Activated T-cell treated with anti-CD3 and anti-CD28 coated beads, Interleukin-2, amount 50 U/mL, for 4 hours (primary cell): ENCODE measurements around the gene MAF. TPM values are rescaled to one million over a fixed set of nuclear protein-coding genes. Genes with fewer than 3 reads are reported as not detected.

ENCODE experiments used
- ATAC-seq, 2 donors: fragments of 200-7000 bp; cut with Tn5 transposase; one replicate each; pipeline ENCODE4 v1.10.0; 2021
- DNase-seq: peaks from one replicate; pipeline ENCODE4 v3.0.0-alpha.2; 2020
- H3K27me3 Mint-ChIP-seq: one replicate; pipeline ENCODE4 v1.8.0; 2021; ENCODE audit warnings: low read depth, mixed read lengths
- H3K36me3 Mint-ChIP-seq: one replicate; pipeline ENCODE4 v1.8.0; 2022; ENCODE audit warnings: mixed read lengths; ENCODE audit not compliant: insufficient read depth
- H3K4me1 Mint-ChIP-seq: one replicate; pipeline ENCODE4 v1.8.0; 2021; ENCODE audit warnings: low read depth, mixed read lengths
- H3K4me3 Mint-ChIP-seq: one replicate; pipeline ENCODE4 v1.8.0; 2021; ENCODE audit warnings: mild to moderate bottlenecking, moderate library complexity, mixed read lengths
- H3K9me3 Mint-ChIP-seq: one replicate; pipeline ENCODE4 v1.8.0; 2021; ENCODE audit warnings: mixed read lengths
- total RNA-seq, 3 donors: library from RNA; stranded (reverse); gene quantifications; one replicate each; pipeline ENCODE4 v1.2.1, GENCODE V29; 2021

MAF gene
- total RNA-seq, 3 donors from 2014 or later: 71.5 to 148 (median 141) TPM

DNA sequence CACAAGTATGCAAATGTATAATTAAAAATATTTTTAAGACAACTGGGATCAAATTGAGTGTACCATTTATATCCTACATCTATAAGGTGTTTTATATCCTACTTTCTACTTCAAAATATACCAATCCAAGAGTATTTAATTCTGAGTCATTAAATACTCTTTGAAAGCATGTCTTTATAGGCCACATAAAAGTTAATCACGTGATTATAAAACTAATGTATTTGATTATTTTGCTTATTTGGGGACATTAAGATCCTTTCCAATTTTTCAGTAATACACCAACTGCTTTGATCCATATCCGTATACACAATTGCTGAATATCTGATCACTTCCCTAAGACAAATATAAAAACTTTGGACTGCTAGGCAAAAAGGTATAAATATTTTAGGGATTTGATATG is 26.6 kb upstream of the MAF start:
- H3K4me1 Mint-ChIP-seq: peaks cover 12% of the 10 kb centered on the region
- H3K27me3 Mint-ChIP-seq: peaks cover 7% of the 10 kb centered on the region

DNA sequence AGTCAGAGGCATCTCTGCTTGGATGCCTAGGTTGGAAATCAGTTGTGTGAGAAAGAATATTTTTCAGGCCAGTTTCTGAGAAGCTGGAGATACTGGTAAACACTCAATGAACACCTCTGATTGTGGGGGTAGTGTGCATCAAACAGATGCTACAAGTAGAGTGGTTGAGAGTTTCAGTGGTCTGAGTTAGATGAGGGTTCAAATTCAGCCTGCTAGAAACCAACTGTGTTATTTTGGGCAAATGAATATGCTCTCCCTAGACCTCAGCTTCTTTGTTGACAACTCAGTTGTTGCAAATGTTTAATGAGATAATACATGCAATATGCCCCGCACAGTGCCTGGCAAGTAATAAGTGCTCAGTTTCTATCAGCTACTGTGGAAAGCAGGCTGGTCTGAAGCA is 25.2 kb upstream of the MAF start:
- Mint-ChIP-seq H3K4me1 (peaks cover 11% of the 10 kb centered on the region), H3K9me3 (peaks cover 4% of the 10 kb centered on the region)

More for the DNA sequence above, 26.6 kb upstream of the MAF start:
- H3K9me3 Mint-ChIP-seq: no peaks in the 10 kb centered on the region
- no peaks in the 10 kb centered on the region for H3K36me3 Mint-ChIP-seq
- no peak for ATAC-seq
- DNase-seq: no peak
- H3K4me3 Mint-ChIP-seq: no peak overlapping the region

DNA sequence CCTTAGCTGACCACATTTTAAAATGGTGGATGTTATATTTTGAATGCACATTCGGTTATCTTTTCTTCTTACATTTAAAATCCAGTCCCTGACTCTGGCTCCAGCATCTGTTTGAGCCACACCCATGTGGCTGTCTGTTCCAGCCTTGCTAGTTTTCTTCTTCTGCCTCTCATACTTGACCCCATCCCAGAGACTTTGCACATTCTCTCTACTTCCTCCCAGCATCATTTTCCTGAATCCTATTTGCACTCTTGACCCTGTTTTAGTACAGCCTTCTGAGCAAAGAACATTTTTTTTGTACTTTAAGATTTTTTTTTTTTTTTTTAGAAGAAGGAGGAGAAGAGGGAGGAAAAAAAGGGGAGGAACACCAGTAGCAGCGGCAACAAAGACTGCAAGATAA is 23.3 kb upstream of the MAF start:
- peaks cover 4% of the 10 kb centered on the region for H3K9me3 Mint-ChIP-seq
- H3K36me3 Mint-ChIP-seq: no peaks in the 10 kb centered on the region
- H3K27me3 Mint-ChIP-seq: peaks cover 7% of the 10 kb centered on the region
- DNase-seq (no peak), ATAC-seq (no peak)
- peaks cover 24% of the 10 kb centered on the region for H3K4me1 Mint-ChIP-seq
- H3K4me3 Mint-ChIP-seq: no peak overlapping the region

More for the DNA sequence above, 25.2 kb upstream of the MAF start:
- H3K27me3 Mint-ChIP-seq: peaks cover 7% of the 10 kb centered on the region
- ATAC-seq (no peak), DNase-seq (no peak)
- no peaks in the 10 kb centered on the region for H3K36me3 Mint-ChIP-seq
- no peak overlapping the region for H3K4me3 Mint-ChIP-seq

DNA sequence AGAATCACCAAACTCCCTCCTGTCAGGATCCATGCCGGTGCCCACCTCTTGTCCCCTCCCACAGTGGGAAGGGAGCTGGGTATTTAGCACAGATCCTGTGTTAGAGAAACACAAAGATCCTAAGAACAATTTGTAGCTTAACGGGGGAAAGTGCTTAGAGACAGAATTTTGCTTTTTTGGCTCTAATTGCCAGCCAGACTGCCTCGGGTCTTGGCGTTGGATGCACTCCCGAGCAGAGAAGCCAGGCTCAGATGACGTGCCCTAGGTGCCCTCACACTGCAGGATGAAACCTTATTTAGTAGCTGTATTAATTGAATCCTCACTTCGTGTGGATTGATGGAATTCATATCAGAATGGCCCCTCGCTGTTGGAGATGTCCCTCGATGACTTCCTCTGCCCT is 22.5 kb upstream of the MAF start:
- Mint-ChIP-seq H3K4me1 (peaks cover 24% of the 10 kb centered on the region), H3K9me3 (peaks cover 4% of the 10 kb centered on the region), H3K36me3 (no peaks in the 10 kb centered on the region), H3K4me3 (no peak overlapping the region), H3K27me3 (peaks cover 7% of the 10 kb centered on the region)
- ATAC-seq: no peak
- no peak for DNase-seq

DNA sequence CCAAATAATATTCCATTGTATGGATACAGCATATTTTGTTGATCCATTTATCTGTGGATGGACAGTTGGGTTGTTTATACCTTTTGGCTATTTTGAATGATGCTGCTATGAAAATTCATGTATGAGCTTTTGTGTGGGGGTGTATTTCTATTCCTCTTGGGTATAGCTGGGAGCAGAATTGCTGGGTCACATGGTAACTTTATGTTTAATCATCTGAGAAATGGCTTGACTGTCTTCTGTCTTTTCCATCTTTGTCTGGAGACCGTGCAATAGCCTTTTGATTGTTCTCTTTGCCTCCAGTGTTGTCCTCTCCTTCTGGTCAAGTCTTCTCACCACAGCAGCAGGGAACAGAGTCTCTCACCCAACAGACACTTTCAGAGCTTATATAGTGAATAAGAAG is 20.5 kb upstream of the MAF start:
- Mint-ChIP-seq H3K4me3 (no peak overlapping the region), H3K27me3 (peaks cover 7% of the 10 kb centered on the region), H3K9me3 (peaks cover 4% of the 10 kb centered on the region), H3K36me3 (no peaks in the 10 kb centered on the region), H3K4me1 (peaks cover 34% of the 10 kb centered on the region)
- DNase-seq: no peak
- no peak for ATAC-seq

DNA sequence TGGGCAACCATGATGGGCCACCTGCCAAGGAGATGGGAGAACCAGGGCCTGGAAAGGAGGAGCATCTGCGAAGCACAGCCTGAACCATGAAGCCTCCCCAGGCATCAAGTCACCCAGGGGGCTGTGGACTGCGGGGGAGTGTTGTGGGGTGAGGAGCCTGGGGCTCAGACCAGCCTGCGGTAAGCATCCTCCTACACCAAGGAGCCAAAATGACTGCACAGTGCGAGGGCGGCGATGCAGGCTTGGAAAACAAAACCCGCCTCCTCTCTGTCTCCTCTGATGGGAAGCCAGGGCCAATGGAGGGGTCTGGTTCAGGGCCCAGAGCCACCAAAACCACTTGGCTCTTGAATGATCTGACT is 18.1 kb upstream of the MAF start:
- peaks cover 37% of the 10 kb centered on the region for H3K4me1 Mint-ChIP-seq
- H3K36me3 Mint-ChIP-seq: no peaks in the 10 kb centered on the region
- peaks cover 4% of the 10 kb centered on the region for H3K9me3 Mint-ChIP-seq
- DNase-seq (peak; percentile 11), ATAC-seq (peak; percentile 69 to 88)
- peaks cover 6% of the 10 kb centered on the region for H3K27me3 Mint-ChIP-seq
- H3K4me3 Mint-ChIP-seq: peak overlapping the region; percentile 44

DNA sequence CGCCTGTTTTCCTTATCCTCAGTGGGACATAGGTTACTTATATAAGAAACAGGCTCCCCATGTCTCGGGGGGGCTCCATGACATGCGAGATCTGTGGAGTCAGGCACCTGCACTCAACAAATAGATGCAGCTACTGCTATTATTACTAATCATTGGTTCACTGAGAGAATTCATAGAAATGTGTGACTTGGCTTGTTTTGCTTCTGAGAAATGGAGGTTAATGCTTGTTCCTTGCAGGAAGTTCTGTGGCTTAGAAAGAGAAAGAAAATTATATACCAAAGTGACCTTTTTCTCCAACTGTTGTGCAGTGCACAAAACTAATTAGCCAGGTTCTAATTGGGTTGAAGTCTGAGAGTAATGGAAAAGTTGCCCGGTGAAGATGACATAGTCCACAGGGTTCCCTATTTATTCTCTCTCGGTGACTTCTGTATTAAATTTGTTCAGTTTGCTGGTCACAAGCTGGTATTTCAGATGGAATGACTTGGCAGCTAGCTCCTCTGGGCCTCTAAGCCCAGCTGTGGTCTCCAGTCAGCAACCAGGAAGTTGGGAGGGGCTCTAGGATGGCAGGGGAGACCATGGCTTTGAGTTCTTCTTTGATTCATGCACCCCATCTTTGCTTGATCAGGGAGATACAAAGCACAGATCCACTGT is 17.6 kb upstream of the MAF start:
- ATAC-seq: peak; percentile 19 to 41
- Mint-ChIP-seq H3K36me3 (no peaks in the 10 kb centered on the region), H3K4me3 (peak overlapping the region; percentile 44), H3K27me3 (peaks cover 2% of the 10 kb centered on the region), H3K4me1 (peaks cover 38% of the 10 kb centered on the region), H3K9me3 (peaks cover 4% of the 10 kb centered on the region)
- DNase-seq: no peak

DNA sequence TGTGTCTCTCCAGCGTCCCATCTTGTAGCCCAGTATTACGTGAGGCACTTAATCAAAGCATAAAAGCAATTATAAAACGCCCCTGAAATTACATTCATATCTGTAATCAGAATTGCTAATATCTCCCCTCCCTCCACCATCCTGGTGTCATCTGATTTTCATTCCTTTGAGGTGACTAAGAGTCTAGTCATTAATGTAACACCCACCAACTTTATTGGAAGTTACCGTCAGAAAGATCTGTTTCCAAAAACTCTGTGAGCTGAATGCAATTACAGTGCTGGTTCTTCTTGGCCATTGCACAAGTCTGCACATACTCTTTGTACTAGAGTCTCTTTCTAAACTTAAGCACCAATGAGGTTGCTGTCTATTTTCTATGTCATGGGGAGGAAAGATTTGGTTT is 12.5 kb upstream of the MAF start:
- Mint-ChIP-seq H3K9me3 (no peaks in the 10 kb centered on the region), H3K4me3 (no peak overlapping the region), H3K4me1 (peaks cover 27% of the 10 kb centered on the region), H3K36me3 (no peaks in the 10 kb centered on the region), H3K27me3 (peaks cover 7% of the 10 kb centered on the region)
- no peak for DNase-seq
- ATAC-seq: peak; percentile 66 to 68

DNA sequence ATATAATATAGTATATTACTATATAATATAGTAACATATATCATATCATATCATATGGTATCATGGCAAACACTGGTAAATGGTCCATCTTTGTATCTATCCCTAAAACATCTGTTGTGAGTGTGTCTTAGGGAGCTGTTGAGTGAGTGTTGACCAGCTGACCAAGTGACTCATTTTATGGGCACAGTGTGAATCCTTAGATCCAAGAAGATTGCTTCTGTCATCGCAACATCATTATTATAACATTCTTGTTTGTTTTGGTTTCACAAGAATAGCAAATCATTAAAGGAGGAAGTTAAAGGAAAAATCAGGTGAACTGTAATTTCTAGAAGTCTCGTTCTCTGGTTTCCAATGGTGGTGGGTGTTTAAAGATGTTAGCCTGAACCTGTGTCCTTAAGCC is 11.7 kb upstream of the MAF start:
- no peak overlapping the region for H3K4me3 Mint-ChIP-seq
- peaks cover 14% of the 10 kb centered on the region for H3K27me3 Mint-ChIP-seq
- no peaks in the 10 kb centered on the region for H3K36me3 Mint-ChIP-seq
- ATAC-seq (no peak), DNase-seq (no peak)
- H3K4me1 Mint-ChIP-seq: peaks cover 19% of the 10 kb centered on the region
- no peaks in the 10 kb centered on the region for H3K9me3 Mint-ChIP-seq

DNA sequence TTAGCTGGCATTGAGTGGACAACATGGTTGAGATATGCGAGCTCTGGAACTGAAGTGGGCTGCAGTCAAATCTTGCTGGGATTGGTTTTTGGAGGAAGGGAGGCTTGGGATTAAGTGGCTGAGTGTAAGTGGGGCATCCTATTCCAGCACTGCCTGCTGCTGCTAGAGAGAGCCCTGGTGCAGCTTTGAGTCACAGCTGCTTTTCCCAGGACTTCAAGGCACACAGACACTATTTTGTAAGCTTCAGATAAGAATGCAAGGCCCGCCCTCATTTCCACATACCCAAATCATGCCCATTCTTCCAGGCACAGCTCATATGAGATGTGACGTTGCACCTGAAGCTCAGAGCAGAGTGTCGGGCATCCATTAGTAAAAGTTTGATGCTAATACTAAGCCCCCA is 10.2 kb upstream of the MAF start:
- DNase-seq (no peak), ATAC-seq (no peak)
- Mint-ChIP-seq H3K27me3 (peaks cover 14% of the 10 kb centered on the region), H3K4me3 (no peak overlapping the region), H3K4me1 (peaks cover 22% of the 10 kb centered on the region), H3K9me3 (no peaks in the 10 kb centered on the region), H3K36me3 (no peaks in the 10 kb centered on the region)

DNA sequence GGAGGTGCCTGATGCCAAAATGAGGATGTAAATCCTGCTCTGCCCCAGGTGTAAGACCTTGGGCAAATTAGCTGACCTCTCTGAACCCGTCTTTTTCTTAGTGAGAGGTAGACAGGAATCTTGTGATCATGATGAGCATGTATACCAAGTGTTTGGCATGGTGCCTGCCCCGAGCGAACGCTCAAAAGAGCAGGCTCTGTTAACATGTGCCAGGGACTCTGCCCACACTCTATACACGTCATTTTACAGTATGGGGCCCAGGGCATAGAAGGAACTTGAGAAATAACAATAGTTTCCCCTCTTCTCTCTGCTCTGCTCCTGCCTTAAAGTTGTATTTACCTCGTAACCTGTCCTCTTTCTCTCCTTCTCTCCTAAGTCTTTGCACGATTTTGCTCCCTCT is 9.3 kb upstream of the MAF start:
- H3K4me3 Mint-ChIP-seq: no peak overlapping the region
- peaks cover 14% of the 10 kb centered on the region for H3K27me3 Mint-ChIP-seq
- DNase-seq (no peak), ATAC-seq (peak in 1 of 2 donors; percentile 24)
- H3K36me3 Mint-ChIP-seq: no peaks in the 10 kb centered on the region
- H3K9me3 Mint-ChIP-seq: no peaks in the 10 kb centered on the region
- H3K4me1 Mint-ChIP-seq: peaks cover 24% of the 10 kb centered on the region

DNA sequence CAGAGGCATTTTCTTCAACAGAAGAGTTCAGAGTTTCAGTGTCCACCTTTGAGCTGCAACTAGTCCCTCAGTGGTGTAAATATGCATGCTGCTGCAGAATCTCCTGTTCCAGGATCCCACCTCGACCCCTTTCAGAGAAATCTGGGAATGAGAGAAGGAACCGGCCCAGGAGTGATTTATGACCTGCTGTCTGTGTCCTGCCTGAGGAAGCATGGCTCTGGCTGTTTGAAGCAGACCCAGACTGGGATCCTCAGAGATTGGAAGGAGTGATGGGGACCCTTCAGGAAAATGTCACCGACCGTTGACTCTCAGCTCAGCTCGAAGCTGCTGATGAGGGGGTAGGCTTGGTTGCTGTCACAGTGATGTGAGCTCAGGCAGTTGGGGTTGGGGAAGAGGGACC is 8.4 kb upstream of the MAF start:
- ATAC-seq (no peak), DNase-seq (no peak)
- Mint-ChIP-seq H3K36me3 (no peaks in the 10 kb centered on the region), H3K4me3 (no peak overlapping the region), H3K27me3 (peaks cover 18% of the 10 kb centered on the region), H3K4me1 (peaks cover 27% of the 10 kb centered on the region), H3K9me3 (no peaks in the 10 kb centered on the region)

DNA sequence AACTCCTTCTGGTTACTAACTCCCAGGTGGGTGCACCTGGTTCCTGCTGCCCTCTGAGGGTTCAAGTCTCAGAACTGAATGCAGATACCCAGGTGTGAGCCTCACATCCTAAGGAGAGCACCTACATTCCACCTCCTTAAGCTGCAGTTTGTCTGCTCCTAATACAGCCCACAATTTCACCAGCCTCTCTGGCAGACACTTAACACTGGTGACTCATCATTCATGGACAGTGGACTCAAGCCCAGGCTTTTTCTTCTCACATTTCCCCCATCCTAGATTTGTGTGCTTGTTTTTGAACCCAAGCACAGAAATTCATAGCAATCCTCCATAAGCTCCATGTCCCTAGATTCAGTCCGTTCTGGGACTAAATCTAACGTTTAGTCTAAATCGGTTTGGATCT is 7.0 kb upstream of the MAF start:
- Mint-ChIP-seq H3K36me3 (no peaks in the 10 kb centered on the region), H3K27me3 (peaks cover 19% of the 10 kb centered on the region), H3K9me3 (no peaks in the 10 kb centered on the region)

DNA sequence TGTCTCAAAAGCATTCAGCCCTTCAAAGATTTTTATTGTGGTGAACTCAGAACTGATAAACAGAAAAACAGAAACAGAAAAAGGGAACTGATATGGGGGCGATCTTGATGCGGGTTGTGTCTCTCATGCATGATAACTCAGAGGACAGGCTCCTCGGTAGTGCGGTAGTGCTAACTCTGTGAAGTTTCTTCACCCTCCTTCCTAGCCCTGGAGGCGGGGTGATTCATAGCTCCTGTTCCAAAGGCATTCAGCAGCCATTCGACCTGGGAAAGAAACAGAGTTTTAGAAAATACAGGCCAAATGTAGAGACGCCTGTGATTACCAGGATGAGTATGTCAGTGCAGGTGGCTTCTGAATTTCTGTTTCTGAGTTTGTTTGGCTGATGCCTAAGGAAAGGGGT is 5.5 kb upstream of the MAF start:
- Mint-ChIP-seq H3K4me1 (peaks cover 36% of the 10 kb centered on the region), H3K9me3 (no peaks in the 10 kb centered on the region), H3K36me3 (no peaks in the 10 kb centered on the region), H3K27me3 (peaks cover 19% of the 10 kb centered on the region), H3K4me3 (peak overlapping the region; percentile 44)
- DNase-seq: no peak
- peak; percentile 44 to 49 for ATAC-seq

More for the DNA sequence above, 7.0 kb upstream of the MAF start:
- peaks cover 29% of the 10 kb centered on the region for H3K4me1 Mint-ChIP-seq
- DNase-seq (no peak), ATAC-seq (no peak)
- no peak overlapping the region for H3K4me3 Mint-ChIP-seq

DNA sequence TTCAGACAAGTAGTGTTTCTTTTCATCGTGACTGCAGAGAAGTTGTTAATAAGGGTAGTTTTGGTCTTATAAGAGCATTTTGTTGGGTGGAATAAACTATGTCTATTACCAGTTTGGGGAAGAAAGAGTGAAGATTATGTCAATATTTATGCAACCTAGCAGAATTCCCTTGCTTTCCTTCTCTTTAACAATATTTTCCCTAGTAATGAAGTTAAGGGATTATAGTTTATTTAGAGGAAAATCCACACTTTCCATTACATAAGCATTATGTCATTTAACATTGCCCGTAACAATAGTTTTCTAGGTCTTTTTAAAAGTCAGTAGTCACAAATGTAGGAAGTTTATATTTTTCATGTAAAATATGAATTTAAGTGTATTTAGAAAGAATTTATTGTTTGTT is 2.5 kb upstream of the MAF start:
- H3K36me3 Mint-ChIP-seq: no peaks in the 10 kb centered on the region
- no peaks in the 10 kb centered on the region for H3K9me3 Mint-ChIP-seq
- H3K27me3 Mint-ChIP-seq: peaks cover 14% of the 10 kb centered on the region
- peaks cover 34% of the 10 kb centered on the region for H3K4me1 Mint-ChIP-seq
- ATAC-seq (no peak), DNase-seq (no peak)
- peak overlapping the region; percentile 95 for H3K4me3 Mint-ChIP-seq
